Adrenal gland (tissue), 12 donors: Measurements from ENCODE around the gene KIF26B. TPM values are rescaled to one million over a fixed set of nuclear protein-coding genes. Genes with fewer than 3 reads are reported as not detected.

ENCODE experiments used
- DNase-seq, 7 donors: peaks; one replicate each; pipeline ENCODE4 v3.0.0-alpha.2; 2019 to 2020
- H3K27ac ChIP-seq, 5 donors: fragments of 200-600 bp; sonication (generic) in 4 of 5; 1 replicate in 3 of 5; 2 replicates in 2 of 5; pipeline versions ENCODE4 v1.5.1 to v1.8.0; 2016 to 2020; ENCODE audit warnings: mild to moderate bottlenecking in 1 of 5
- H3K27me3 ChIP-seq: fragments of 200-600 bp; 2 replicates; pipeline ENCODE4 v1.8.0; 2021
- H3K36me3 ChIP-seq, 2 donors: fragments of 200-600 bp; replicated peaks in 1 of 2; 1 replicate in 1 of 2; 2 replicates in 1 of 2; pipeline versions ENCODE4 v1.5.1 to v1.8.0; 2018 to 2022
- H3K4me1 ChIP-seq, 2 donors: fragments of 200-600 bp; replicated peaks in 1 of 2; 1 replicate in 1 of 2; 2 replicates in 1 of 2; pipeline versions ENCODE4 v1.5.1 to v1.8.0; 2018 to 2021
- H3K4me3 ChIP-seq, 4 donors: fragments of 200-600 bp; sonication (generic) in 3 of 4; one replicate each; pipeline ENCODE4 v1.5.1; 2016 to 2018
- H3K9me3 ChIP-seq, 3 donors: fragments of 200-600 bp; sonication (generic) in 1 of 3; replicated peaks in 1 of 3; 1 replicate in 2 of 3; 2 replicates in 1 of 3; pipeline versions ENCODE4 v1.5.1 to v1.8.0; 2016 to 2021
- POLR2A ChIP-seq, 2 donors: fragments of 450-650 bp; IDR thresholded peaks; one replicate each; pipeline ENCODE4 v1.6.1; 2017; ENCODE audit warnings: antibody characterized with exemption in 2 of 2, mild to moderate bottlenecking in 2 of 2, moderate library complexity in 1 of 2
- WGBS, 4 donors: extraction: QIAGEN DNeasy Blood & Tissue Kit in 2 of 4; methylation state at CpG; one replicate each; pipeline versions ENCODE4 v1.1.5 to v1.1.7; 2013 to 2017; 5-methylcytosine and 5-hydroxymethylcytosine counted together
- intact Hi-C, 2 donors: fragments of 100-400 bp; cut with DNase I; formaldehyde crosslinking; loops; one replicate each; pipeline versions ENCODE4 v1.14.1 to v1.15.0; 2022 to 2023
- polyA plus RNA-seq, 3 donors: library from polyadenylated mRNA; stranded (reverse); fragments of 200-250 nt in 2 of 3; fragments of 350-450 nt in 1 of 3; fragmentation: Illumina TruSeq in 1 of 3; extraction: RNeasy Lipid Tissue Mini Kit (QIAGEN cat#74804) in 1 of 3; gene quantifications; one replicate each; pipeline ENCODE4 v1.2.3, GENCODE V29; 2013 to 2014
- total RNA-seq, 9 donors: library from RNA; depleted of rRNA in 4 of 9; stranded (reverse); fragments of >200 nt in 4 of 9; fragments of 120-200 nt in 1 of 9; fragmentation: NEBNext Ultra II Directional in 1 of 9; extraction: Animal tissue kit (Norgen Biotek cat#: 25700) in 1 of 9; gene quantifications; one replicate each; pipeline versions ENCODE4 v1.1.0 to v1.2.4, GENCODE V29; 2013 to 2023
- TF ChIP-seq, protein P1 (sequence below), 6 experiments: fragments of 450-650 bp in 4 of 6; fragments of 200-600 bp in 2 of 6; sonication (generic) in 1 of 6; IDR thresholded peaks; 1 replicate in 5 of 6; 2 replicates in 1 of 6; pipeline versions ENCODE4 v1.5.1 to v1.8.0; 2016 to 2021; ENCODE audit warnings: antibody characterized with exemption in 6 of 6, mild to moderate bottlenecking in 2 of 6, moderate library complexity in 1 of 6
- donor health status: healthy with polysubstance abuse.
- donor health status: Bipolar disorder and iron deficiency.
- donor health status: DM: yes; HTN: yes; CAD: no.
- donor health status: DM: no; HTN: no; CAD: no.
- donor health status: DM: no; HTN: no; CAD: no.
- donor health status: DM: yes; HTN: yes; CAD: no.

Gene KIF26B
- total and polyA plus RNA-seq, 12 donors: 0.20 to 4.6 (median 2.6) TPM

DNA sequence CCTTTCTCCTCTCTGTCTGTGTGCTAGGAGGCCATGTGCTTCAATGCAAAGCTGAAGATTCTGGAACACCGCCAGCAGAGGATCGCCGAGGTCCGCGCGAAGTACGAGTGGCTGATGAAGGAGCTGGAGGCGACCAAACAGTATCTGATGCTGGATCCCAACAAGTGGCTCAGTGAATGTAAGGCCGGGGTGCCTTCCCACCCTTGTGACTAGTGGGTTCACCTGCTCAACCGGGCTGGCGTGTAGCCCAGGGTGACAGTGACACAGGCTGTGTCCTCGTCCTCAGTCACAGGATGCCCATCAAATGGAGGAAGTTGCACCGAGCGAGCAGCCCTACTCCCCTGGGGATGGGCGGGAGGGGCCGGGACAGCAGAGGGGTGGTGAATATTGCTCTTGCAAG lies 544.1 kb downstream of the KIF26B start:
- no peak for DNase-seq
- Histone ChIP-seq H3K9me3 (no peaks in the 10 kb centered on the region), H3K4me1 (no peaks in the 10 kb centered on the region), H3K27ac (no peak overlapping the region), H3K36me3 (no peaks in the 10 kb centered on the region), H3K4me3 (no peak overlapping the region), H3K27me3 (no peaks in the 10 kb centered on the region)
- no peak for TF ChIP-seq POLR2A (IDR thresholded peaks at IDR 0.05)
- TF ChIP-seq, protein P1, sequence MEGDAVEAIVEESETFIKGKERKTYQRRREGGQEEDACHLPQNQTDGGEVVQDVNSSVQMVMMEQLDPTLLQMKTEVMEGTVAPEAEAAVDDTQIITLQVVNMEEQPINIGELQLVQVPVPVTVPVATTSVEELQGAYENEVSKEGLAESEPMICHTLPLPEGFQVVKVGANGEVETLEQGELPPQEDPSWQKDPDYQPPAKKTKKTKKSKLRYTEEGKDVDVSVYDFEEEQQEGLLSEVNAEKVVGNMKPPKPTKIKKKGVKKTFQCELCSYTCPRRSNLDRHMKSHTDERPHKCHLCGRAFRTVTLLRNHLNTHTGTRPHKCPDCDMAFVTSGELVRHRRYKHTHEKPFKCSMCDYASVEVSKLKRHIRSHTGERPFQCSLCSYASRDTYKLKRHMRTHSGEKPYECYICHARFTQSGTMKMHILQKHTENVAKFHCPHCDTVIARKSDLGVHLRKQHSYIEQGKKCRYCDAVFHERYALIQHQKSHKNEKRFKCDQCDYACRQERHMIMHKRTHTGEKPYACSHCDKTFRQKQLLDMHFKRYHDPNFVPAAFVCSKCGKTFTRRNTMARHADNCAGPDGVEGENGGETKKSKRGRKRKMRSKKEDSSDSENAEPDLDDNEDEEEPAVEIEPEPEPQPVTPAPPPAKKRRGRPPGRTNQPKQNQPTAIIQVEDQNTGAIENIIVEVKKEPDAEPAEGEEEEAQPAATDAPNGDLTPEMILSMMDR (IDR thresholded peaks at IDR 0.05): no peak
- WGBS, 4 donors: 86 to 94% (median 92%) methylated on average over 13 to 16 of the region's 16 CpGs
- intact Hi-C loops: no loop called here

DNA sequence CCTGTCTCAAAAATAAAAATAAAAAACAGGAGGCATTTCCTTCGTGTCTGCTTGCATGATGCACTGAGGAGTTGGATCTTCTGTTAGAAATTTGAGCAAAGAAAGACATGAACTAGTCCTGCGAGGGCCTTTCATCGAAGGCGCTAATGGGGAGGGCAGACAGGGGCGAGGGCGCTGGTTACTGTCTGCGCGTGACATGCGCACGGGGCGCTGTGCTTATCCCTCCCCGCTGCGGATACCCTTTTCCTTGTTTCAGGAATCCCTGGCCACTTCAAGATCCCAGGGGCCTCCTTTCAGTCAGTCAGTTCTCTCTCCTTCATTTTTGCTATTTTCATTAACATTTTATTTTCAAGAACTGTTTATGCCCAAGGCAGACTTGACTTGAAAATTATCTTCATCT lies 545.8 kb downstream of the KIF26B start:
- Histone ChIP-seq H3K36me3 (no peaks in the 10 kb centered on the region), H3K4me3 (no peak overlapping the region), H3K27ac (no peak overlapping the region), H3K4me1 (no peaks in the 10 kb centered on the region), H3K9me3 (no peaks in the 10 kb centered on the region), H3K27me3 (no peaks in the 10 kb centered on the region)
- 93 to 99% (median 96%) methylated on average over 13 of the region's 13 CpGs for WGBS, 4 donors
- intact Hi-C loops: no loop called here
- TF ChIP-seq, protein P1 (IDR thresholded peaks at IDR 0.05): no peak
- TF ChIP-seq POLR2A (IDR thresholded peaks at IDR 0.05): no peak
- DNase-seq: no peak

DNA sequence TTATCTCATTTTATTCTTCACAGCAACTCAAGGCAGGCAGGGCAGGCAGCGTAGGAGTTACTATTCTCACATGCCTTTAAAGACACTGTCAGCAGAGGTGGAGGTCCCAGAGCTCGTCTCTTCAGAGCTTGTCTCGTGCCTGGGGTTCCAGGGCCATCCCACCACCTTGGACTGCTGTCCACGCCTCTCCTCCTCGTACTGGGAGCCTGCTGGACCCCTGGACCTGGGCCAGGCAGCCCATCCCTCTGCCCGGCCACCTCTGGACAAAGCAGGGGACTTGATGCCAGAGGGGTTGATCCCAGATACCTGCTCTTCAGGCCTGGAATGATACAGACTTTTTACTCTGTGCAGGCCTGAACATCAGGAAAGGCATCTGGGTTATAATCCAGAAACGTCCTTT lies 546.8 kb downstream of the KIF26B start:
- WGBS, 4 donors: 88 to 95% (median 94%) methylated on average over 7 of the region's 7 CpGs
- no peak for TF ChIP-seq POLR2A (IDR thresholded peaks at IDR 0.05)
- TF ChIP-seq, protein P1 (IDR thresholded peaks at IDR 0.05): no peak
- DNase-seq: no peak
- no peaks in the 10 kb centered on the region for H3K4me1 ChIP-seq
- intact Hi-C loops: no loop called here
- no peak overlapping the region for H3K4me3 ChIP-seq
- H3K27ac ChIP-seq: no peak overlapping the region
- no peaks in the 10 kb centered on the region for H3K9me3 ChIP-seq
- no peaks in the 10 kb centered on the region for H3K36me3 ChIP-seq
- H3K27me3 ChIP-seq: no peaks in the 10 kb centered on the region

DNA sequence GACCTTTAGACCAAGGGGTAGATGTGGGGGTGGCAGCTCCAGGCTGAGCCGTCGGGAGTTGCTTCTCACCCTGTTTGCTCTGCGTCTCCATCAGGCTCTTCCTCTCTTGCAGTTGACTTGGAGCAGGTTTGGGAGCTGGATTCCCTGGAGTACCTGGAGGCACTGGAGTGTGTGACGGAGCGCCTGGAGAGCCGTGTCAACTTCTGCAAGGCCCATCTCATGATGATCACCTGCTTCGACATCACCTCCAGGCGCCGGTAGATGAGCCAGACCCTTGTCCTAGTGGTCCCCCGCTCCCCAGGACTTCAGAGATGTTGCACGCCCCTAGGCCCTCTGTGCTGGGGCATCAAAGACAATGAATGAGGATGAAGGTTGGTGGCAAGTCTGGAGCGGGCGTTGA lies 547.6 kb downstream of the KIF26B start:
- intact Hi-C loops: no loop called here
- TF ChIP-seq, protein P1 (IDR thresholded peaks at IDR 0.05): no peak
- TF ChIP-seq POLR2A (IDR thresholded peaks at IDR 0.05): no peak
- no peak for DNase-seq
- Histone ChIP-seq H3K36me3 (no peaks in the 10 kb centered on the region), H3K9me3 (no peaks in the 10 kb centered on the region), H3K27me3 (no peaks in the 10 kb centered on the region), H3K4me1 (no peaks in the 10 kb centered on the region), H3K4me3 (no peak overlapping the region), H3K27ac (no peak overlapping the region)
- 94 to 97% (median 96%) methylated on average over 10 to 13 of the region's 13 CpGs for WGBS, 4 donors
